Mesothelial cell of epicardium (in vitro differentiated cells): ENCODE measurements around the gene UTP25. TPM values are rescaled to one million over a fixed set of nuclear protein-coding genes. Genes with fewer than 3 reads are reported as not detected.

Experiments used
- DNase-seq, 2 experiments: peaks; one replicate each; pipeline ENCODE4 v3.0.0; 2021; ENCODE audit warnings: low spot score in 2 of 2; ENCODE audit not compliant: unreplicated experiment in 2 of 2
- H3K27ac Mint-ChIP-seq: 2 replicates; pipeline ENCODE4 v1.8.0; 2021; ENCODE audit warnings: mixed read lengths
- H3K27me3 Mint-ChIP-seq: 2 replicates; pipeline ENCODE4 v1.8.0; 2021; ENCODE audit warnings: low read depth, mixed read lengths
- H3K36me3 Mint-ChIP-seq: 2 replicates; pipeline ENCODE4 v1.8.0; 2021; ENCODE audit warnings: mixed read lengths
- H3K4me1 Mint-ChIP-seq: 2 replicates; pipeline ENCODE4 v1.8.0; 2021; ENCODE audit warnings: mixed read lengths
- H3K4me3 Mint-ChIP-seq: 2 replicates; pipeline ENCODE4 v1.8.0; 2021; ENCODE audit warnings: mild to moderate bottlenecking, moderate library complexity, mixed read lengths
- H3K9me3 Mint-ChIP-seq: 2 replicates; pipeline ENCODE4 v1.8.0; 2021; ENCODE audit warnings: mixed read lengths
- total RNA-seq: library from RNA; stranded (reverse); gene quantifications from 3 replicates; pipeline ENCODE4 v1.2.1, GENCODE V29; 2021
- TF ChIP-seq, protein P1 (sequence below): fragments of 200-600 bp; sonication (generic); IDR thresholded peaks from one replicate; pipeline ENCODE4 v1.5.0; 2021; ENCODE audit warnings: antibody characterized with exemption; ENCODE audit not compliant: unreplicated experiment

The UTP25 gene
- total RNA-seq, 1 donor from 2014 or later = 9.7 TPM

DNA sequence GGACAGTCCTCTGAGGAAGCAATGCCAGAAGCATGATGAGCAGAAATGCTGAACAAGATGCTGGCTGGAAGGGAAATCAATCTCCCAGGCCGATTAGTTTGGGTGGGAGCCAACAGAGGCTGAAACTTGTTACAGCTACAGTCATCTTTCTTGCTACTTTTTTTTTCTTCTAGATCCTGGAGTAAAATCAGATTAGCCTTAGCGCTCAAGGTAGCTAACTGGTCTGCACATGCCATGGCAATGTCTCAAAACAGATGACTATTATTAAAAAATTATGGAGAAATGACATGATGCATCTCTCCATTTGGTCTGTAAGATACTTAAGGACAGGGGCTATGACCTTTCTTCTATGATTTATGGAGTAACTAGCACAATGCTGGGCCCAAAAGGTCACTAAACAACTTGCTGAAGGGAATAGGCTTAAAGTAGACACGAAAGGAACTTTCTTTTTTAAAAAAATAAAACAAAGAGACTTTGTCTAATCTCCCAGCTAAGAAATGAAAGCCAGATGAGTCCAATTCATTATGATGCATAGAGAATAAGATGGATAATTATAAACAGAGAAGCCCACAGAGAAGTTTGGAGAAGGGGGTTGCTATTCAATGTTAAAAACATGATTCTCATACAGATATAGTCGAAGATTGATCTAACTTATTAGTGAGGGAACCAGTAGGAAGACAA is 42.5 kb downstream of the UTP25 start:
- peaks cover 2% of the 10 kb centered on the region for H3K36me3 Mint-ChIP-seq
- no peak for DNase-seq
- peak overlapping the region; percentile 37 for H3K27ac Mint-ChIP-seq
- H3K4me3 Mint-ChIP-seq = no peak overlapping the region
- peaks cover 15% of the 10 kb centered on the region for H3K9me3 Mint-ChIP-seq
- peaks cover 35% of the 10 kb centered on the region for H3K4me1 Mint-ChIP-seq
- no peaks in the 10 kb centered on the region for H3K27me3 Mint-ChIP-seq
- TF ChIP-seq, protein P1, sequence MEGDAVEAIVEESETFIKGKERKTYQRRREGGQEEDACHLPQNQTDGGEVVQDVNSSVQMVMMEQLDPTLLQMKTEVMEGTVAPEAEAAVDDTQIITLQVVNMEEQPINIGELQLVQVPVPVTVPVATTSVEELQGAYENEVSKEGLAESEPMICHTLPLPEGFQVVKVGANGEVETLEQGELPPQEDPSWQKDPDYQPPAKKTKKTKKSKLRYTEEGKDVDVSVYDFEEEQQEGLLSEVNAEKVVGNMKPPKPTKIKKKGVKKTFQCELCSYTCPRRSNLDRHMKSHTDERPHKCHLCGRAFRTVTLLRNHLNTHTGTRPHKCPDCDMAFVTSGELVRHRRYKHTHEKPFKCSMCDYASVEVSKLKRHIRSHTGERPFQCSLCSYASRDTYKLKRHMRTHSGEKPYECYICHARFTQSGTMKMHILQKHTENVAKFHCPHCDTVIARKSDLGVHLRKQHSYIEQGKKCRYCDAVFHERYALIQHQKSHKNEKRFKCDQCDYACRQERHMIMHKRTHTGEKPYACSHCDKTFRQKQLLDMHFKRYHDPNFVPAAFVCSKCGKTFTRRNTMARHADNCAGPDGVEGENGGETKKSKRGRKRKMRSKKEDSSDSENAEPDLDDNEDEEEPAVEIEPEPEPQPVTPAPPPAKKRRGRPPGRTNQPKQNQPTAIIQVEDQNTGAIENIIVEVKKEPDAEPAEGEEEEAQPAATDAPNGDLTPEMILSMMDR = no peak

DNA sequence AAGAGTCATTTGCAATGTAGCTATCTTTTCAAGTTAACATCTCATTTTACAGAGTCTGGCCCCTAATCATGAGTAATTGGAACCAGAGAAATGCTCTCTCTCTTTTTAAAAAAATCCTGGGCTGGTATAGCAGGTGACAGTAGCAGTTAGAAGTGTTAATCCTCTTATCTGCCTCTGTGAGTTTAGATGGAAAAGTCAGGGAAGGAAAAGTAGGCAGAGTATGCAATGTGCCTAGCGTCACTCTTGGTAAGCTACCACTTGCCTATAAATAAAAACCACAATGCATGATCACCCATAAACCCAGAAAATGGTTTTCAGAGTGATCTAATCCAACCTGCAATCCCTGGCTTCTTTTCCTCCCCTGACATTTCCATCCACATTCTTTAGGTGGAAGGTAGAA is 43.2 kb downstream of the UTP25 start:
- no peak overlapping the region for H3K4me3 Mint-ChIP-seq
- peaks cover 1% of the 10 kb centered on the region for H3K36me3 Mint-ChIP-seq
- TF ChIP-seq, protein P1 = no peak
- H3K27ac Mint-ChIP-seq = peak overlapping the region; percentile 37
- H3K4me1 Mint-ChIP-seq = peaks cover 35% of the 10 kb centered on the region
- H3K9me3 Mint-ChIP-seq = peaks cover 14% of the 10 kb centered on the region
- H3K27me3 Mint-ChIP-seq = no peaks in the 10 kb centered on the region
- DNase-seq = no peak

DNA sequence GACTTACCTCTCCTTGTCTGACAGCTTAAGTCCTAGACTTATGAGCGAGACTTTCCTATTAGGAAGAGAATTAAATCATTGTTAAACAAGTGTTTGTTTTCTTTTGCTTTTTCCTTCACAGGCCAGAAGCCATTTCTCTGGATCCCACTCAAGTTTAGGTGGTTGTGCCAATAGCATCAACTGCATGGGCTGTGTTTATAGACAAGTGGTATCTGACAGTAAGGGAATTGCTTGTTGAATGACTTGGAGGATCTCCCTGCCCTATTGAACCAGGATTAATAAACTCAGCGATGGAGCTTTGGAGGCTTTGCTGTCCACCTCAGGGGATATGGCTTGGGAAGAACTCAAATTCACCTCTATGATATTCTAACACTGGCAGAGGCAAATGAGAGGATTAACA is 43.7 kb downstream of the UTP25 start:
- Mint-ChIP-seq H3K4me1 (peaks cover 35% of the 10 kb centered on the region), H3K27ac (no peak overlapping the region), H3K9me3 (peaks cover 9% of the 10 kb centered on the region), H3K36me3 (no peaks in the 10 kb centered on the region), H3K4me3 (no peak overlapping the region), H3K27me3 (no peaks in the 10 kb centered on the region)
- no peak for DNase-seq
- TF ChIP-seq, protein P1 = no peak

DNA sequence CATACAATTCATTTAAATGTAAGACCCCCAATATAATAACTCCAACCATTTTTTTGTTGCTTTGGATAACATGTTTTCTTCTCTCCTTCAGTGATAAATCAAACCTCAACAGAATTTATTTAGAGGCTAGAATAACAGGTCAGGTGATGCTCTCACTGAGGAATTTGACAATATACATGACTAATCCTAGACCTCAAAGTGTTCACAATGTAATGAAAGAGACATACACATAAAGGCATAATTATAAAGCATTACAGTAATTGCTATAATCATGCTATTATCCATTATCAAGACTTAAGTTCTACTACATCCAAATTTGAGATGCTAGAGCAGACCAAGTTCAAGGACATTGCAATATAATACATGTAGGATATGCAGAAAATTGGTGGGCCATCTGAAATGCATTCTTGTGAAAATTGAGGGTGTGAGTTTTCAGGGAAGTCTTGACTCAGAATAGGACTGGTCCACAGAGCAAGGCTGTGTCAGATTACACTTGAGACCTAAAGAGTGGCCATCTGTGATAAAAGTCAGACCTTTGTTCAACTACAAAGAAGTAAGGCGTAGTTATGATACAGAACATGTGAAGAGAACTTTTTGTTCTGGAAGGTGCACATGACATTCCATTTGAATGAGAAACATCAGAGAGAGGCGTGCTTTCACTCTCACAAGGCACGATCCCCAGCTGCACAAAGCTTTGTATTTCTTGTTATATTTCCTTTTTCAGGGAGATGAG is 45.5 kb downstream of the UTP25 start:
- Mint-ChIP-seq H3K4me1 (peaks cover 39% of the 10 kb centered on the region), H3K36me3 (no peaks in the 10 kb centered on the region), H3K27me3 (peaks cover 5% of the 10 kb centered on the region), H3K27ac (no peak overlapping the region), H3K4me3 (no peak overlapping the region), H3K9me3 (no peaks in the 10 kb centered on the region)
- no peak for DNase-seq
- TF ChIP-seq, protein P1 = no peak

DNA sequence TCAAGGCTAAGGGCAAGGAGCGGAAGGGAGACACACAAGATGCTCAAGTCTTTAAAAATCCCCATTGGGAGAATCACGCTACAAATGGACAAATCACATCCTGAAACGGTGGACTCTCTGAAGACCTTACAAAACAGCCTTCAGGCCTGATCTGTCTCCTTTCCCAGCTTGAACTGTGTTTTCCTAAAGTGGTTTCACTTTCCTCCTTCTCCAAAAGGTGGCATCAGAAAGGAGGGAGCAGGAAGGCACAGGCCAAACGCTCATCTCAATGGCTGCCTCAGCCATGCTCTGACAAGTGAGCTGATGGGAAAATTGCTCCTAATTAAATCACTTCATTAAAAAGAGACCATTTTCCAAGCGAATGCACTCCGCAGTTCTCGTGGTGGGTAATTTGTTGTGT is 47.7 kb downstream of the UTP25 start:
- DNase-seq = no peak
- H3K4me3 Mint-ChIP-seq = no peak overlapping the region
- H3K27me3 Mint-ChIP-seq = peaks cover 25% of the 10 kb centered on the region
- TF ChIP-seq, protein P1 = no peak
- no peaks in the 10 kb centered on the region for H3K36me3 Mint-ChIP-seq
- no peak overlapping the region for H3K27ac Mint-ChIP-seq
- no peaks in the 10 kb centered on the region for H3K9me3 Mint-ChIP-seq
- peaks cover 20% of the 10 kb centered on the region for H3K4me1 Mint-ChIP-seq
